Tibial nerve (tissue), 3 donors: Measurements from ENCODE around the gene TMA16.

Experiments
- POLR2A ChIP-seq, 2 donors: fragments of 450-650 bp; IDR thresholded peaks; one replicate each; pipeline ENCODE4 v1.6.1; 2017; ENCODE audit warnings: antibody characterized with exemption in 2 of 2, mild to moderate bottlenecking in 2 of 2, moderate library complexity in 2 of 2
- TF ChIP-seq, protein P1 (sequence below), 5 experiments: fragments of 200-600 bp in 3 of 5; fragments of 450-650 bp in 2 of 5; sonication (generic) in 3 of 5; IDR thresholded peaks; one replicate each; pipeline ENCODE4 v1.5.1; 2016 to 2019; ENCODE audit warnings: antibody characterized with exemption in 5 of 5, mild to moderate bottlenecking in 3 of 5, moderate library complexity in 2 of 5

DNA sequence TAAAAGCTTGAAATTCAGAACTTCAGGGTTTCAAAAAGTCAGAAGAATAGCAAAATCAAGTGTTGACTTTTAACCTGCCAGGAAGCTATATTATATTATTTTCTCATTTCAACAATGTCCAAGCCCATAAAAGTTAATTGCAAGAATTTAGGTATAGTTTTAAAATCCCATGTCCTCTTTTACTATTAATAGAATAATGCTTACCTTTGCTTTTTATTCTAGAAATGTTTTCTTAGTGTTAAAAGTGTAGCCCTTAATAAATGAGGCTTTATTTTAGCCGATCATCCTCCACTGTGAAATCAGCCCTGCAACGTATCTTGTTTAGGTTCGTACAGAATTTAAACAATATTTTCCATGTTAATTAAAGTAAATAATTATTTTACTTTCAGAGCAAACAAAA lies 31.5 kb downstream of the TMA16 start:
- TF ChIP-seq, protein P1, sequence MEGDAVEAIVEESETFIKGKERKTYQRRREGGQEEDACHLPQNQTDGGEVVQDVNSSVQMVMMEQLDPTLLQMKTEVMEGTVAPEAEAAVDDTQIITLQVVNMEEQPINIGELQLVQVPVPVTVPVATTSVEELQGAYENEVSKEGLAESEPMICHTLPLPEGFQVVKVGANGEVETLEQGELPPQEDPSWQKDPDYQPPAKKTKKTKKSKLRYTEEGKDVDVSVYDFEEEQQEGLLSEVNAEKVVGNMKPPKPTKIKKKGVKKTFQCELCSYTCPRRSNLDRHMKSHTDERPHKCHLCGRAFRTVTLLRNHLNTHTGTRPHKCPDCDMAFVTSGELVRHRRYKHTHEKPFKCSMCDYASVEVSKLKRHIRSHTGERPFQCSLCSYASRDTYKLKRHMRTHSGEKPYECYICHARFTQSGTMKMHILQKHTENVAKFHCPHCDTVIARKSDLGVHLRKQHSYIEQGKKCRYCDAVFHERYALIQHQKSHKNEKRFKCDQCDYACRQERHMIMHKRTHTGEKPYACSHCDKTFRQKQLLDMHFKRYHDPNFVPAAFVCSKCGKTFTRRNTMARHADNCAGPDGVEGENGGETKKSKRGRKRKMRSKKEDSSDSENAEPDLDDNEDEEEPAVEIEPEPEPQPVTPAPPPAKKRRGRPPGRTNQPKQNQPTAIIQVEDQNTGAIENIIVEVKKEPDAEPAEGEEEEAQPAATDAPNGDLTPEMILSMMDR (IDR thresholded peaks at IDR 0.05) = no peak
- TF ChIP-seq POLR2A (IDR thresholded peaks at IDR 0.05) = no peak
